GM19452 (cell line): ENCODE results near the gene AMOT.

Experiments used
- ATAC-seq: cut with Tn5 transposase; IDR thresholded peaks from one replicate; pipeline ENCODE4 v1.9.1; 2021; ENCODE audit not compliant: unreplicated experiment

Gene AMOT

GRCh38 chrX:112839856-112840255 is 775 bp downstream of the AMOT start:
- ATAC-seq = no peak

GRCh38 chrX:112837531-112837930 is 3.1 kb downstream of the AMOT start:
- ATAC-seq = no peak

- ATAC-seq = no peak
Measured at GRCh38 chrX:112835019-112835418, 5.6 kb downstream of the AMOT start.

- ATAC-seq = no peak
Measured at GRCh38 chrX:112834031-112834845, 6.4 kb downstream of the AMOT start.

- ATAC-seq = no peak
Measured at GRCh38 chrX:112832481-112833095, 8.0 kb downstream of the AMOT start.

- ATAC-seq = no peak
Measured at GRCh38 chrX:112830540-112830939, 10.1 kb downstream of the AMOT start.

GRCh38 chrX:112827292-112827903 is 13.2 kb downstream of the AMOT start:
- ATAC-seq = no peak

GRCh38 chrX:112826023-112826422 is 14.6 kb downstream of the AMOT start:
- no peak for ATAC-seq

GRCh38 chrX:112822892-112823291 is 17.7 kb downstream of the AMOT start:
- no peak for ATAC-seq

GRCh38 chrX:112820364-112821268 is 20.0 kb downstream of the AMOT start:
- ATAC-seq = no peak

- ATAC-seq = no peak
Measured at GRCh38 chrX:112819813-112820212, 20.8 kb downstream of the AMOT start.

- no peak for ATAC-seq
Measured at GRCh38 chrX:112819008-112819640, 21.5 kb downstream of the AMOT start.

- ATAC-seq = no peak
Measured at GRCh38 chrX:112818114-112819007, 22.3 kb downstream of the AMOT start.

- ATAC-seq = no peak
Measured at GRCh38 chrX:112816908-112817307, 23.7 kb downstream of the AMOT start.

- no peak for ATAC-seq
Measured at GRCh38 chrX:112814496-112814895, 26.1 kb downstream of the AMOT start.

GRCh38 chrX:112812741-112813140 is 27.9 kb downstream of the AMOT start:
- ATAC-seq = no peak

GRCh38 chrX:112808651-112809195 is 31.9 kb downstream of the AMOT start:
- no peak for ATAC-seq

GRCh38 chrX:112808007-112808406 is 32.6 kb downstream of the AMOT start:
- no peak for ATAC-seq

- ATAC-seq = no peak
Measured at GRCh38 chrX:112803060-112803459, 37.6 kb downstream of the AMOT start.
